NCI-H2029 (cell line): ENCODE measurements around the gene PLEKHB2.
A peak's percentile ranks its signal among the peaks of the same experiment; 100 is the strongest.
"Not testable (repeated sequence)": the region's sequence is repeated elsewhere in the genome, so short reads cannot be mapped to it uniquely, and the experiment has no call there.

Experiments used
- DNase-seq: peaks from one replicate; lab custom pipeline; 2025; lab: John Stamatoyannopoulos, UW

The PLEKHB2 gene

DNA sequence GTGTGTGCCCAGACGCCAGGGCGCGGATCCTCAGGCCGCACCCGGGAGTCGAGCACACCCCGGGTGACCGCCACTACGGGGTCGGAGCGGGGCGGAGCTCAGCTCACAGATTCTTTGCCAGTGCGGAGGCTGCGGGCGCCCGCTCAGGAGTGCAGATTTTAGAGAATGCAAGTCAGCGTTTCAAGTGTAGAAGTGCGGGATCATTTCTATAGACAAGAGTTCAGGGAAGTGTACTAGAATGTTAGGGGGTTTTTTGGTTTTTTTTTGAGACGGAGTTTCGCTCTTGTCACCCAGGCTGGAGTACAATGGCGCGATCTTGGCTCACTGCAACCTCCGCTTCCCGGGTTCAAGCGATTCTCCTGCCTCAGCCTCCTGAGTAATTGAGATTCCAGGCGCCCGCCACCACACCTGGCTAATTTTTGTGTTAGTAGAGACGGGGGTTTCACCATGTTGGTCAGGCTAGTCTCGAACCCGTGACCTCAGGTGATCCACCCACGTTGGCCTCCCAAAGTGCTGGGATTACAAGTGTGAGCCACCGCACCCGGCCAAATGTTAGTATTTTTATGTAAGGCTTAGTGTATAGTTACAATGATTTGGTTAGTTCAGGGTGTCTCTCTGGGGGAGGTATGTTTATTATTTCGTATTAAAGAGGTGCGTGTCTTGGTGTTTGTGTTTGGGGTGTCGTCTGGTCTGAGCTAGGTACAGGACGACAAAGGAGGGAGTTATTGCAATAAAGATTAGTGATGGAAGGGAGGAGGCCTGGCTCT, 11.3 kb upstream of the PLEKHB2 start:
- DNase-seq: peak; percentile 68

DNA sequence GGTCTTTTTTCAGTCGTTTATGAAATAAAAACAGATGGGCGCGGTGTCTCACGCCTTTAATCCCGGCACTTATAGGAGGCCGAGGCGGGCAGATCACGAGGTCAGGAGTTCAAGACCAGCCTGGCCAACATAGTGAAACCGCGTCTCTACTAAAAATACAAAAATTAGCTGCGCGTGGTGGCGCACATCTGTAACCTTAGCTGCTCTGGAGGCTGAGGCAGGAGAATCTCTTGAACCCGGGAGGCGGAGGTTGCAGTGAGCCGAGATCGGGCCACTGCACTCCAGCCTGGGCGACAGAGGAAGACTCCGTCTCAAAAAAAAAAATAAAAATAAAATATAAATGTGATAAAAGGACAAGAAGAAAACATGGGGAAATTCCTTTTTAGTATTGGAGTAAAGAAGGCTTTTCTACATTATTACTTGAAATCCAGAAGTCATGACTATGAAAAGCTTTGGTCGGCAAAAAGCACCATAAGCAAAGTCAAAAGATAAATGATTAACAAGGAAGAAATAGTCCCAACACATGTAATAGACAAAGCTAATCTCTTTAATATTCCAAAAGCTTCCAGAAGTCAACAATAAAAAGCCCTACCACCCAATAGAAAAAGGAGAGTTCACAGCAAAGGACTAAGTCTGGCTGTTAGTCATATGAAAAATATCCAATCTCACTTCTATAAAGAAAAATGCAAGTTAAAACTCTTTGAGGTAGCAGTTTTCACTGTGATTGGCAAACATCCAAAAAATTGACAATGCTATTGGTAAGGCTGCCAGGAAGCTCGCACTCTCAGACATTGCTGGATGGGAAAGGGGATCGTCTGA, 10.5 kb upstream of the PLEKHB2 start:
- DNase-seq: peak; percentile 3

GRCh38 chr2:131103165-131103564, 2.0 kb upstream of the PLEKHB2 start:
- DNase-seq: no peak

- peak; percentile 62 for DNase-seq
These were observed 515 bp upstream of the PLEKHB2 start for GRCh38 chr2:131104487-131105155.

DNA sequence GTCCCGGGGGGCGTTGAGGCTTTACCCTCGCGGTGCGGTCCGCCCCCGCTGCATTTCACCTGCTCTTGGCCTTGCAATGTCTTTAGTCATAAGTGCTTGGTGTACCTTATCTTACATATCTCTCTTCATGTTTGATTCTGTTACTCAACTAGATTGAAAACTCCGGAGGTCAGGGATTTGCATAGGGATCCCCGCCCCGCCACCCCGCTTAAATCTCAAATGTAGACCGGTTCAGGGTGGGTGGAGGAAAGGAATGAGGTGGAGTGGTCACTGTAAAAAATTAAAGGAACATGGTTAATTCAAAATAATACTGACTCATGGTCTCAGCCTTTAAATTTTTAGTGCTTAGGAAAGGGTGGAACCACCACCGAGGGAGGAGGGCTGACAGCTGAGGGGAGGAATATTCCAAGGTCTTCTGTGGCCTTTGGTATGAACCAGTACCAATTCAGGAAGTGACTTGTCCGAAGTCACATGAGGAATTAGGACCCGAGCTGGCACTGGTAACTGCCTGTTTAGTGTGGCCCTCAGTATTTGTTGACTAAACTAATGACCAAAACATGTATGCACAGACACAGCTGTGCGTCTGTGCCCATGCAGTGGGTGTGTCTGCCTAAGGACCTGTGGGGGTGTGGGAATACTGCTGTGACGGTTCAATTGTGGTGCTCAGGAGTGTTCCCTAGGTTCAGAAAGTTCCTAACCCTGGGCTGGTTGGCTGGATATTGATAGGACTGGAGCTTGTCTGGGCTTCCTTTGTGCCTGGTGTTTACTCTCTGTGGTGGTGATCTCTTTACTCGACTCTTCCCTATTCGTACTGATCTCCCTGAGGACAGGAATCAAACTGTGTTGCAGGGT, 1.0 kb downstream of the PLEKHB2 start:
- DNase-seq: peak; percentile 42

DNA sequence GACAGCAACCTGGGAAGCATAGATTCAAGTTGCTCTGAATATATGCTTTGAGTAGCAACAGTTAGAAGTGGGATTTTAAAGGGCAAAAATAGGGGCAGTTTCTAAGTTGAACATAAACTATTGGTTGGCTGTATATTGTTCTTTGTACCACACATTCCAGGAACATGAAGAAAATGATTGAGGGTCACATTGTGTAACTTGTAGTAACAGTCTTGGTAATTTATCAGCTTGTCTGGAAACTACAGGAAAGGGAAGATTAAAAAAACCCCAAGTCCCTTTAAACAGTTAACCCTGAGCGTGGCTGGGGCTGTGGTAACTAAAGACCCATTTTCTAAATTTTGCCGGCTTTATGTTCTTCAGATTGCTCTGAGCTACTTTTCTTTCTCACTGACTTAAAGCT, 7.4 kb downstream of the PLEKHB2 start:
- DNase-seq: no peak

DNA sequence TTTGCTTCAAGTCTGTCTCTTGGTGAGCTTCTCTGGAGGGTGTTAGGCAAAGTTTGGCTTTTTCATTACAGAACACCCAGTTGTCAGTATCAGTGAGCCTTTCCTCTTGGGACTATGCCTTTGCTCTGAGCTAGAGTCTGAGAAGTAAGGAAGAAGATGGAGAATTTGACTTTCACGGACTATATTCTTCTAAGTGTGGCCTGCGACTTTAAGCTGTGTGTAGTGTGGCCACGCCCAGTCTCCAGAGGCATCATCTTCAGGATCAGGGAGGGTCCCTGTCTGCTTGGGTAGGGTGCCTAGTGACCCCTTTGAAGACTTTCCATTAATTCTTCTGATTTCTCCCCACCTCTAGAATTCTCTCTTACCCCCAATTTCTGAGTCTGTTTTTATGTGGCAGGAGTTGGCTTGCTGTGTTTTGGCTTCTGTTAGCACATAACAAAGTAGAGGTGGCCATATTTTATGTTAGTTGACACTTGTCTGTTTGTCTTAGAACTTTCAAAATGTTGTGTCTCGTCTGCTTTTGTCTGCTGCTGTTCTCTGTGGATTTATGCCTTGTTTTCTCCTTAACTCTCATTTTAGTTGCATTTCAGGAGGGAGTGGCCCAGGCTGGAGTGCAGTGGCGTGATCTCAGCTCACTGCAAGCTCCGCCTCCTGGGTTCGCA, 8.6 kb downstream of the PLEKHB2 start:
- no peak for DNase-seq

DNA sequence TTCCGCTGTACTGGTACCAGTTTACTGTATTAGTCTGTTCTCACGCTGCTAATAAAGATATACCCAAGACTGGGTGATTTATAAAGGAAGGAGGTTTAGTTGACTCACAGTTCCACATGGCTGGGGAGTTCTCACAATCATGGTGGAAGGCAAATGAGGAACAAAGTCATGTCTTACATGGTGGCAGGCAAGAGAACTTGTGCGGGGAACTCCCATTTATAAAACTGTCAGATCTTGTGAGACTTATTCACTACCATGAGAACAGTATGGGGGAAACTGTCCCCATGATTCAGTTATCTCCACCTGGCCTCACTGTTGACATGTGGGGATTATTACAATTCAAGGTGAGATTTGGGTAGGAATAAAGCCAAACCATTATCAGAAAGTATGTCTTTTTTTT, 9.8 kb downstream of the PLEKHB2 start:
- not testable (repeated sequence) for DNase-seq

- no peak for DNase-seq
These were observed 10.6 kb downstream of the PLEKHB2 start for GRCh38 chr2:131115752-131116151.

DNA sequence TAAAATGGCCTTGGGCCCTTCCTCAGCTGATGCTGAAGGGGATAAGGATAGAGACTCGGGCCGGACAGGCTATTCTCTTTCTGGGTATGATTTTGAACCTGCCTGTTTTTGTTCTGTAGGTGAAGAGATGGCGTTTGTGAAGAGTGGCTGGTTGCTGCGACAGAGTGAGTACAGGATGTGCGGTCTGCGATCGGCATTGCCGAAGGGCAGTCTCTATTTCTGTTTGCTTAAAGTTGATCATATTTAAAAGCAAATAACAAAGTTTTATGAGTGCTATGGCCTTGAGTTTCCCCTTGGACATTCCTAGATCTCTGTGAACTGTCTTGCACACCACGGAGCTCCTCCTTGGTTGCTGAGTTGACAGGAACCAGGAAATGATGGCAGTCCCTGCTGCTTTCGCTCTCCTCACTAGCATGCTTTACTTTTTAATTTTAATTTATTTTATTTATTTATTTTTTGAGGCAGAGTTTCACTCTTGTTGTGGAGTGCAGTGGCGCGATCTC, 15.7 kb downstream of the PLEKHB2 start:
- no peak for DNase-seq

DNA sequence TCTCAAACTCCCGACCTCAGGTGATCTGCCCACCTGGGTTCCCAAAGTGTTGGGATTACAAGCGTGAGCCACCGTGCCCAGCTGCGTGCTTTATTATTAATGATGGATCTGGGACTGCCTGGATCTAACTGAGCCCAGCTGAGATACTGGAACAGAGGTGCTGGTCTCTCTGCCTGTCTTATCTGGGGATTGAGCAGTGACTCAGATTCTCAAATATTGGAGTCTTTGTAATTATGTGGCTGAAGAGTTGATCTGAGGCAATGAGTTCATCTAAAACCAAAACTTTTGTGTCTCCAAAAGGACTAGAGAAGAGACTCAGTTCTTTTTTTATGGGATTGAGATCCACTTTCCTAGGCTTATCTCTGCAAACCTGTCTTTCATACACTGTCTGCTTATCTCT, 16.3 kb downstream of the PLEKHB2 start:
- no peak for DNase-seq

DNA sequence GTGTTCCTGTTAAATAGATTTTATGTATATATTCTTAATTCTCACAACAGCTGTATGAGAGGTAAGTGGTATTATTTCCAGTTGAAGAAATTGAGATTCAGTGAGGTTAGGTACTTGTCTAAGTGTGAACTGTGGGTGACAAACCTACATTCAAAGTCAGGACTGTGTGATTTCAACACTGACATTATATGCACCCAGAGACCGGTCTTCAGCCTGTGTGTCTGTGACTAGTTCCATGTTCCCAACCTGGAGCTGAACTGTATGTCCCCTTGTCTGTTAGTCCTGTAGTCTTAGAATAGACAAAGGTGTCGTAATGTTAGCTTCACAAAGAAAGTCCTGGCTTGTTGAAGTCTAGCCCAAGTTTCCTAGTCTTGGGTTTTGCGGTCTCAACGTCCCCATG, 17.4 kb downstream of the PLEKHB2 start:
- DNase-seq: no peak

DNA sequence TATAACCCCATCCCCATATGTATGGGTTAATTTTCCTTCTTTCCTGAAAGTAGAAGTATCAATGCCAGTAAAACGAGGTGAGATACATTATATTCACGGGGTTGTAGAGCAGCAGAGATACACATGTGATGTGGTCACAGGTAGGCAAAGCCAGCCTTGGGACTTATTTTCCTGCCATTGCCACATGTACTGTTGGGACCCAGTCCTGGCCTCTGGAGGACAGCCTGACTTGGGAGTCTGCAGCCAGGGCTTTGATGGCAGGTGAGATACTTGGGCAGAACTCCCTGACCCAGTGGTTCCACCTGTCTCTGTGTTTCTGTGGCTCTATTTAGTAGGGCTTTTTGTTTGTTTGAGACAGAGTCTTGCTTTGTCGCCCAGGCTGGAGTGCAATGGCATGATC, 18.1 kb downstream of the PLEKHB2 start:
- DNase-seq: no peak

DNA sequence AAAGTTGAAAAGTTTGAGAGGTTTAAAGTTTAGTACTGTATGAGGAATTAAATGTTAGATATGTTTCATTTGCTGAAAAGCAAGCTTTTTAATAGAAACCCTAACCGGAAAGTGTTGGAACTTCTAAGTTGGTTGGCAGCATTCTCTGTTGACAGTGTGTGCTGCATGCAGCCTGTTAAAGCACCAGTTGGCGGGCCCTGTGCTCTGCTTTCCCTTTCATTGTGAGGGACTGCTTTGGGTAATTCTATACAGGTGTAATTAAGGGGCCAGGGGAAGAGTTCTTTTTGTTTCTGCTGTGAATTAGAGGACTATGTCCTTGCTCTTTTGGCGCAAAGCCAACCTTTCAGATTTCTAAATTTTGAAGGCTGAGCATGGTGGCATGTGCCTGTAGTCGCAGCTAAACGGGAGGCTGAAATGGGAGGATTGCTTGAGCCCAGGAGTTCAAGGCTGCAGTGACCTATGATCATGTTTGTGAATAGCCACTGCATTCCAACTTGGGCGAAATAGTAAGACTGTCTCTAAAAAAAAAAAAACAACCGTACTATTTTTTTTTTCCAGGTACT, 20.1 kb downstream of the PLEKHB2 start:
- DNase-seq: no peak

GRCh38 chr2:131126436-131126835, 21.3 kb downstream of the PLEKHB2 start:
- no peak for DNase-seq

GRCh38 chr2:131127076-131127475, 21.9 kb downstream of the PLEKHB2 start:
- no peak for DNase-seq

GRCh38 chr2:131127981-131128380, 22.8 kb downstream of the PLEKHB2 start:
- DNase-seq: no peak

- no peak for DNase-seq
These were observed 25.1 kb downstream of the PLEKHB2 start for GRCh38 chr2:131130298-131130596.

GRCh38 chr2:131132729-131133128, 27.6 kb downstream of the PLEKHB2 start:
- DNase-seq: no peak

- DNase-seq: no peak
These were observed 35.4 kb downstream of the PLEKHB2 start for GRCh38 chr2:131140581-131140980.

DNA sequence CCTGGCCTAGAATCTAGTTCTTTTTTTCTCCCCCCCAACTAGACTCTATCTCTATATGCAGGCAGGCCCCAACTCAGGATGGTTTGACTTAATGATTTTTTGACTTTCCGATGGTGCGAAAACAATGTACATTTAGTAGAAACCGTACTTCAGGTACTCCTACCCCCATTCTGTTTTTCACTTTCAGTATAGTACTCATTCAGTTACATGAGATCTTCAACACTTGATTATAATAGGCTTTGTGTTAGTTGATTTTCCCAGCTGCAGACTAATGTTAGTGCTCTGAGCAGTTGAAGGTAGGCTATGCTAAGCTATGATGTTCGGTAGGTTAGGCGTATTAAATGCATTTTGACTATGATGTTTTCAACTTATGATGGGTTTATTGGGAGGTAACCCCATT, 37.7 kb downstream of the PLEKHB2 start:
- no peak for DNase-seq
